A673 (cell line): ENCODE data around the gene ATXN2. TPM values are rescaled to one million over a fixed set of nuclear protein-coding genes. Genes with fewer than 3 reads are reported as not detected.

Source experiments
- BruUV-seq: library from RNA; stranded (reverse); fragments of 400-500 nt; replicated peaks from 2 replicates; lab custom pipeline; 2021; lab: Mats Ljungman, UMichigan
- CTCF ChIA-PET: fragments of 300-600 bp; sonication (Branson Sonifier 250); formaldehyde crosslinking; loops from one replicate; lab custom pipeline; 2022; ENCODE audit warnings: antibody characterized with exemption; lab: Charles Lee
- POLR2A ChIA-PET: fragments of 300-600 bp; sonication (Branson Sonifier 250); formaldehyde crosslinking; loops from one replicate; lab custom pipeline; 2022; ENCODE audit warnings: antibody characterized with exemption; ENCODE audit not compliant: low non-redundant PET; lab: Charles Lee
- DNase-seq: peaks from one replicate; pipeline ENCODE4 v3.0.0-alpha.2; 2015; ENCODE audit warnings: low spot score
- H3K27ac ChIP-seq: fragments of 200-600 bp; sonication (generic); 2 replicates; pipeline ENCODE4 v1.5.1; 2016; ENCODE audit warnings: mixed run types, low read depth, mild to moderate bottlenecking, mixed read lengths, antibody characterized with exemption, low read length; ENCODE audit not compliant: poor library complexity, severe bottlenecking
- H3K27me3 ChIP-seq: fragments of 200-600 bp; sonication (generic); replicated peaks from 2 replicates; pipeline ENCODE4 v1.6.1; 2017; ENCODE audit warnings: mixed run types, low read depth, mild to moderate bottlenecking, mixed read lengths, antibody characterized with exemption, low read length; ENCODE audit not compliant: insufficient read depth, poor library complexity
- H3K36me3 ChIP-seq: fragments of 200-600 bp; sonication (generic); 2 replicates; pipeline ENCODE4 v1.6.1; 2016; ENCODE audit warnings: mixed run types, mild to moderate bottlenecking, mixed read lengths, antibody characterized with exemption, low read length; ENCODE audit not compliant: insufficient read depth, poor library complexity, severe bottlenecking
- H3K4me1 ChIP-seq: fragments of 200-600 bp; sonication (generic); 2 replicates; pipeline ENCODE4 v1.6.1; 2017; ENCODE audit warnings: mixed run types, mild to moderate bottlenecking, mixed read lengths, antibody characterized with exemption, low read length; ENCODE audit not compliant: insufficient read depth, poor library complexity, severe bottlenecking
- H3K4me3 ChIP-seq: fragments of 200-600 bp; sonication (generic); 2 replicates; pipeline ENCODE4 v1.5.1; 2016; ENCODE audit warnings: low read depth, mixed run types, mild to moderate bottlenecking, mixed read lengths, low read length; ENCODE audit not compliant: poor library complexity, severe bottlenecking
- H3K9me3 ChIP-seq: fragments of 200-600 bp; sonication (generic); 2 replicates; pipeline ENCODE4 v1.6.1; 2016; ENCODE audit warnings: mixed run types, low read depth, mild to moderate bottlenecking, mixed read lengths, antibody characterized with exemption, low read length; ENCODE audit not compliant: poor library complexity, severe bottlenecking
- CTCF ChIP-seq: fragments of 300-800, 200-600 bp; sonication (generic); conservative IDR thresholded peaks from 2 replicates; pipeline ENCODE4 v1.5.1; 2017; ENCODE audit warnings: low read depth, mild to moderate bottlenecking, antibody characterized with exemption, low read length, moderate library complexity, mixed read lengths
- EZH2 ChIP-seq: fragments of 200-600 bp; sonication (generic); IDR thresholded peaks from 2 replicates; pipeline ENCODE4 v1.6.1; 2017; ENCODE audit warnings: borderline replicate concordance, low read depth, mild to moderate bottlenecking, mixed read lengths, antibody characterized with exemption, low read length; ENCODE audit not compliant: poor library complexity, severe bottlenecking
- intact Hi-C: fragments of 100-400 bp; cut with micrococcal nuclease; formaldehyde crosslinking; loops from one replicate; pipeline ENCODE4 v1.10.0; 2022; ENCODE audit not compliant: unreplicated experiment
- total RNA-seq: library from RNA; stranded (reverse); gene quantifications from 2 replicates; pipeline ENCODE4 v1.2.3, GENCODE V29; 2021

ATXN2 gene
- total RNA-seq, 1 experiment from 2014 or later = 94.4 TPM

- ChIA-PET POLR2A (interaction anchor here (0.7 kb wide), 1 partner anchor 14 kb away, joined by 15 read pairs; no protein-coding TSS in a partner anchor), CTCF (interaction anchor here (0.6 kb wide), 1 partner anchor 114 kb away, joined by 5 read pairs; no protein-coding TSS in a partner anchor)
- H3K9me3 ChIP-seq = no peaks in the 10 kb centered on the region
- intact Hi-C loops = no loop called here
- H3K27me3 ChIP-seq = no peaks in the 10 kb centered on the region
- H3K36me3 ChIP-seq = peaks cover 19% of the 10 kb centered on the region
- peaks cover 55% of the 10 kb centered on the region for H3K4me1 ChIP-seq
- no peak overlapping the region for H3K27ac ChIP-seq
- H3K4me3 ChIP-seq = no peak overlapping the region
- no peak for TF ChIP-seq CTCF
- no peak for TF ChIP-seq EZH2
- BruUV-seq = no TSS peak
- DNase-seq = no peak
Measured at GRCh38 chr12:111427417-111428074, 171.6 kb downstream of the ATXN2 start.

GRCh38 chr12:111426344-111427185 lies 172.6 kb downstream of the ATXN2 start:
- Histone ChIP-seq H3K4me3 (no peak overlapping the region), H3K27me3 (no peaks in the 10 kb centered on the region), H3K36me3 (peaks cover 27% of the 10 kb centered on the region), H3K4me1 (peaks cover 45% of the 10 kb centered on the region), H3K9me3 (no peaks in the 10 kb centered on the region), H3K27ac (peak overlapping the region; percentile 59)
- ChIA-PET POLR2A (no interaction called here), CTCF (interaction anchor here (0.6 kb wide), 1 partner anchor 113 kb away, joined by 5 read pairs; no protein-coding TSS in a partner anchor)
- BruUV-seq = no TSS peak
- intact Hi-C loops = no loop called here
- DNase-seq = no peak
- TF ChIP-seq EZH2 = no peak
- TF ChIP-seq CTCF = no peak

- POLR2A ChIA-PET = no interaction called here
- BruUV-seq = no TSS peak
- Histone ChIP-seq H3K36me3 (peaks cover 35% of the 10 kb centered on the region), H3K9me3 (no peaks in the 10 kb centered on the region), H3K4me3 (no peak overlapping the region), H3K27me3 (no peaks in the 10 kb centered on the region), H3K4me1 (peaks cover 36% of the 10 kb centered on the region), H3K27ac (peak overlapping the region; percentile 59)
- intact Hi-C loops = no loop called here
- DNase-seq = no peak
- TF ChIP-seq CTCF = no peak
- no peak for TF ChIP-seq EZH2
- CTCF ChIA-PET = interaction anchor here (0.6 kb wide), 1 partner anchor 31 kb away, joined by 3 read pairs; no protein-coding TSS in a partner anchor
Measured at GRCh38 chr12:111425655-111426054, 173.5 kb downstream of the ATXN2 start.
